Measurements from ENCODE around the gene LMAN2L.

DNA sequence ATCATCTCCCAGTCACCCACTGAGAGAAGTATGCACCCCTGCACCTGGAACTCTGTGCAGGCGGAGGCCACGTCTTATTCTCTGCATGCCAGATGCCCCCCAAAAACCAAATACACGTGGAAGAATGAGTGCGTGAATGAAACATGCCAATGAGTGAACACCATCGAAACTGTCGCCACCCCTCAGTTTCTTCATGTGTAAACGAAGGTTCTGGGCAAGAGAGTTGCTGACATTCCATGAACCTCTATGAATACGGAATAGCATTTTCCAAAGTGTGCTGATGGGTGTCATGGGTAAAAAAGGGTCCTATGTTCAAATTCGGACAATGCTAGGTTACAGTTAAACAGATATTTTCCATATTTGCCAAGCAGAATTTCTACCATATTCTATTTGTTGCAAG, 77.5 kb downstream of the LMAN2L start:
- TF ChIP-seq POLR2A (IDR thresholded peaks at IDR 0.05) (no peak), EP300 (IDR thresholded peaks at IDR 0.05) (no peak)
- TF ChIP-seq, protein P1, sequence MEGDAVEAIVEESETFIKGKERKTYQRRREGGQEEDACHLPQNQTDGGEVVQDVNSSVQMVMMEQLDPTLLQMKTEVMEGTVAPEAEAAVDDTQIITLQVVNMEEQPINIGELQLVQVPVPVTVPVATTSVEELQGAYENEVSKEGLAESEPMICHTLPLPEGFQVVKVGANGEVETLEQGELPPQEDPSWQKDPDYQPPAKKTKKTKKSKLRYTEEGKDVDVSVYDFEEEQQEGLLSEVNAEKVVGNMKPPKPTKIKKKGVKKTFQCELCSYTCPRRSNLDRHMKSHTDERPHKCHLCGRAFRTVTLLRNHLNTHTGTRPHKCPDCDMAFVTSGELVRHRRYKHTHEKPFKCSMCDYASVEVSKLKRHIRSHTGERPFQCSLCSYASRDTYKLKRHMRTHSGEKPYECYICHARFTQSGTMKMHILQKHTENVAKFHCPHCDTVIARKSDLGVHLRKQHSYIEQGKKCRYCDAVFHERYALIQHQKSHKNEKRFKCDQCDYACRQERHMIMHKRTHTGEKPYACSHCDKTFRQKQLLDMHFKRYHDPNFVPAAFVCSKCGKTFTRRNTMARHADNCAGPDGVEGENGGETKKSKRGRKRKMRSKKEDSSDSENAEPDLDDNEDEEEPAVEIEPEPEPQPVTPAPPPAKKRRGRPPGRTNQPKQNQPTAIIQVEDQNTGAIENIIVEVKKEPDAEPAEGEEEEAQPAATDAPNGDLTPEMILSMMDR (IDR thresholded peaks at IDR 0.05) = no peak
